HEK293T (cell line): ENCODE measurements around the gene NDUFAF2.
A peak's percentile ranks its signal among the peaks of the same experiment; 100 is the strongest.

Source experiments
- CTCF ChIA-PET: fragments of 350-600 bp; formaldehyde crosslinking; extraction: SDS; loops from one replicate; lab custom pipeline; 2021; ENCODE audit warnings: antibody characterized with exemption, inconsistent platforms; lab: Yijun Ruan, JAX
- POLR2A ChIA-PET: fragments of 350-600 bp; formaldehyde crosslinking; extraction: SDS; loops from one replicate; lab custom pipeline; 2020; ENCODE audit warnings: antibody characterized with exemption, inconsistent platforms; lab: Yijun Ruan, JAX
- DNase-seq: peaks from one replicate; pipeline ENCODE4 v3.0.0; 2012; ENCODE audit warnings: mixed read lengths; ENCODE audit errors: extremely low spot score
- ARNT ChIP-seq: fragments of 450-650 bp; IDR thresholded peaks from 2 replicates; pipeline ENCODE4 v1.6.1; 2017; ENCODE audit warnings: mild to moderate bottlenecking
- BHLHE40 ChIP-seq: fragments of 450-650 bp; IDR thresholded peaks from 2 replicates; pipeline ENCODE4 v1.6.1; 2016; ENCODE audit warnings: mild to moderate bottlenecking, moderate library complexity, borderline replicate concordance
- CTBP1 ChIP-seq: fragments of 450-650 bp; IDR thresholded peaks from 2 replicates; pipeline ENCODE4 v1.6.1; 2016; ENCODE audit warnings: borderline replicate concordance
- ELF4 ChIP-seq: fragments of 450-650 bp; IDR thresholded peaks from 2 replicates; pipeline ENCODE4 v1.6.1; 2017; ENCODE audit warnings: antibody characterized with exemption
- FOXA1 ChIP-seq: fragments of 450-650 bp; IDR thresholded peaks from 2 replicates; pipeline ENCODE4 v1.6.1; 2016; ENCODE audit warnings: mild to moderate bottlenecking
- FOXK2 ChIP-seq: fragments of 450-650 bp; IDR thresholded peaks from 2 replicates; pipeline ENCODE4 v1.6.1; 2016; ENCODE audit warnings: mild to moderate bottlenecking
- FOXM1 ChIP-seq: fragments of 450-650 bp; IDR thresholded peaks from 2 replicates; pipeline ENCODE4 v1.6.1; 2017; ENCODE audit warnings: mild to moderate bottlenecking, borderline replicate concordance
- HDGF ChIP-seq: fragments of 450-650 bp; IDR thresholded peaks from 2 replicates; pipeline ENCODE4 v1.6.1; 2017; ENCODE audit warnings: antibody characterized with exemption, borderline replicate concordance
- L3MBTL2 ChIP-seq: fragments of 450-650 bp; conservative IDR thresholded peaks from 2 replicates; pipeline ENCODE4 v1.6.1; 2016; ENCODE audit warnings: mild to moderate bottlenecking
- LEF1 ChIP-seq: fragments of 450-650 bp; IDR thresholded peaks from 2 replicates; pipeline ENCODE4 v1.6.1; 2017; ENCODE audit warnings: mild to moderate bottlenecking, borderline replicate concordance
- NFRKB ChIP-seq: fragments of 450-650 bp; IDR thresholded peaks from 2 replicates; pipeline ENCODE4 v1.6.1; 2016; ENCODE audit warnings: mild to moderate bottlenecking, moderate library complexity
- SP1 ChIP-seq: fragments of 450-650 bp; IDR thresholded peaks from 2 replicates; pipeline ENCODE4 v1.6.1; 2017
- SUZ12 ChIP-seq: fragments of 450-650 bp; IDR thresholded peaks from 2 replicates; pipeline ENCODE4 v1.6.1; 2016; ENCODE audit warnings: mild to moderate bottlenecking
- TARDBP ChIP-seq: fragments of 450-650 bp; IDR thresholded peaks from 2 replicates; pipeline ENCODE4 v1.6.1; 2016
- ZNF384 ChIP-seq: fragments of 450-650 bp; IDR thresholded peaks from 2 replicates; pipeline ENCODE4 v1.6.1; 2016
- TF ChIP-seq, protein P1 (sequence below): fragments of 450-650 bp; IDR thresholded peaks from 2 replicates; pipeline ENCODE4 v1.6.1; 2016

NDUFAF2 gene

GRCh38 chr5:60944904-60945812, at the start of gene NDUFAF2, which contains the start of gene ERCC8:
NDUFAF2 (plus strand) TSS chr5:60945205; CDS start chr5:60945256, 51 bp downstream.
ERCC8 (minus strand) TSS chr5:60945070; CDS start chr5:60945008, 62 bp downstream.
- DNase-seq = peak; percentile 93
- TF ChIP-seq L3MBTL2 (peak; percentile 94), BHLHE40 (no peak), CTBP1 (no peak), LEF1 (no peak), ELF4 (peak; percentile 11; the same call in 1 of the 2 replicates)
- ChIA-PET CTCF (interaction anchor here (0.6 kb wide), 1 partner anchor 1668 kb away, joined by 3 read pairs; no protein-coding TSS in a partner anchor), POLR2A (interaction anchor here (1.0 to 2.2 kb wide), 3 partner anchors 102 to 270 kb away, joined by 3 to 10 read pairs (median 6); partner anchors contain the start of genes DEPDC1B and ELOVL7)

GRCh38 chr5:60896991-60897390, 48.0 kb upstream of the NDUFAF2 start:
- POLR2A ChIA-PET = no interaction called here

DNA sequence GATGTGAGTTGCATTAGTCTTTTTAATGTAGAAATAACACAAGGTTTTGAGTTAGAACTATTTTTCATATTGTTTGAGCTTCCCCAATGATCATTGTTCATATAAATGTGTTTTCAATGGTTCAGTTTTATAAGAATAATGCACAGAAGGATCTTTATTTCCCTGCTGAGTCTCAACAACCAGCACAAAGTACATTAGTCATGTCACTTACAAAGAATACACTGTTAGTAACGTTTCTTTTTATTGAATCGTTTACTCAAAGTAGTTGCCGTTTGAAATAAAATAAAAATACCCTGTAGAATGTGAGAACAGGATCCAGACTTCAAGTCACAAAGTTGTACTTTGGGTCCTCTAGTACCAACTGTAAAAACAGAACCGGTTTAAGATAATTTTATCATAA, 41.6 kb upstream of the NDUFAF2 start:
- no peak for DNase-seq
- POLR2A ChIA-PET = no interaction called here
- CTCF ChIA-PET = interaction anchor here (0.6 kb wide), 1 partner anchor 19 kb away, joined by 3 read pairs; no protein-coding TSS in a partner anchor
- TF ChIP-seq ARNT = no peak
- no peak for TF ChIP-seq SUZ12
- no peak for TF ChIP-seq BHLHE40
- no peak for TF ChIP-seq FOXA1
- no peak for TF ChIP-seq HDGF
- TF ChIP-seq FOXK2 = no peak
- TF ChIP-seq, protein P1, sequence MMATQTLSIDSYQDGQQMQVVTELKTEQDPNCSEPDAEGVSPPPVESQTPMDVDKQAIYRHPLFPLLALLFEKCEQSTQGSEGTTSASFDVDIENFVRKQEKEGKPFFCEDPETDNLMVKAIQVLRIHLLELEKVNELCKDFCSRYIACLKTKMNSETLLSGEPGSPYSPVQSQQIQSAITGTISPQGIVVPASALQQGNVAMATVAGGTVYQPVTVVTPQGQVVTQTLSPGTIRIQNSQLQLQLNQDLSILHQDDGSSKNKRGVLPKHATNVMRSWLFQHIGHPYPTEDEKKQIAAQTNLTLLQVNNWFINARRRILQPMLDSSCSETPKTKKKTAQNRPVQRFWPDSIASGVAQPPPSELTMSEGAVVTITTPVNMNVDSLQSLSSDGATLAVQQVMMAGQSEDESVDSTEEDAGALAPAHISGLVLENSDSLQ = no peak
- TF ChIP-seq LEF1 = no peak
- no peak for TF ChIP-seq SP1
- TF ChIP-seq TARDBP = no peak
- TF ChIP-seq FOXM1 = no peak
- no peak for TF ChIP-seq NFRKB
- no peak for TF ChIP-seq L3MBTL2
- no peak for TF ChIP-seq ZNF384
- TF ChIP-seq CTBP1 = no peak
- no peak for TF ChIP-seq ELF4

More at GRCh38 chr5:60896991-60897390, 48.0 kb upstream of the NDUFAF2 start:
- DNase-seq = no peak
- CTCF ChIA-PET = no interaction called here
- TF ChIP-seq FOXM1 (no peak), CTBP1 (no peak), L3MBTL2 (no peak), HDGF (no peak), FOXK2 (no peak), ZNF384 (no peak), SP1 (no peak), BHLHE40 (no peak), SUZ12 (no peak), LEF1 (no peak), FOXA1 (no peak), NFRKB (no peak), TARDBP (no peak), ARNT (no peak), ELF4 (no peak)
- TF ChIP-seq, protein P1 = no peak

DNA sequence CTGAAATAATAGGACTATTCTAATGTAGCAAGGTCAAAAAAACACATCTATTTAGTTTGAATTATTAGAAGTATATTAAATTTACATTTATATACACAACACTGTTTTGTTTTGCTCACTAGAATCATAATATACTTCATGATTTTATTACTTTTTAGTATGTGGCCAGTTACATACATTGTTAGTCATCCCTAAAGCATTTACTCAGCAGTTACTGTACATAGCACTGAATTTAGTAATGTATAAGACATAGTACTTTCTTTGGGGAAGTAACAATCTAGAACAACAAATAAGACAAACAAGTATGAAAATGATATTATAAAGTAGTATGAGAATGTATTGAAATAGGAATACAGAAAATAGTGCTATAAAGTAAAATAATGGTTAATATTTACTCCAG, 28.4 kb upstream of the NDUFAF2 start:
- TF ChIP-seq L3MBTL2 = no peak
- TF ChIP-seq ARNT = no peak
- TF ChIP-seq FOXK2 = no peak
- ChIA-PET CTCF (no interaction called here), POLR2A (no interaction called here)
- DNase-seq = no peak

DNA sequence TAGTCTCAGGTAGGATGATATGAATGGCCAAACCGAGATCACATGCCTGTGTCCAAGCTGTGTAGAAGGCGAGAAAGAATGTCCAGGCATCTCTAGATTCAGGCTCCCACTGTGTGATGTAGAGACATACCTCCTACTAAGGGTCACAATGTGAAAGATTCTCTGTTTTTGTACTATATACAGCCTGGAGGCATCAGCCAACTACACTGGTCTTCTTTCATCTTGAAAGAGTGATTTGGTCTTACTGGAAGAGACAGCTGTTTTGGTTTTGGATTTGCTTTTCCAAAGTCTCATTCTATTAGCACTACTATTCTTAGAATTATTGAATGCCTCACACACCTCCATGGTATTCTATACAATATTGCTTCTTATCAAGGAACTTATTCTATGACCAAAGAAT, 26.5 kb upstream of the NDUFAF2 start:
- TF ChIP-seq SUZ12 (no peak), LEF1 (no peak), SP1 (no peak), ARNT (no peak), ELF4 (no peak), FOXM1 (no peak), HDGF (no peak)
- ChIA-PET POLR2A (no interaction called here), CTCF (no interaction called here)
- DNase-seq = no peak

GRCh38 chr5:60927450-60927849, 17.6 kb upstream of the NDUFAF2 start:
- TF ChIP-seq ARNT (no peak), LEF1 (no peak)
- no peak for DNase-seq
- ChIA-PET POLR2A (no interaction called here), CTCF (no interaction called here)

- DNase-seq = no peak
- no peak for TF ChIP-seq FOXK2
- no peak for TF ChIP-seq BHLHE40
- no peak for TF ChIP-seq L3MBTL2
- no peak for TF ChIP-seq TARDBP
- TF ChIP-seq LEF1 = no peak
- no peak for TF ChIP-seq FOXA1
- TF ChIP-seq, protein P1 = no peak
- TF ChIP-seq FOXM1 = no peak
- CTCF ChIA-PET = no interaction called here
- POLR2A ChIA-PET = no interaction called here
Measured at GRCh38 chr5:60929024-60929423, 16.0 kb upstream of the NDUFAF2 start.
